A549 treated with Hydrocortisone at 1 μM for 4 hours (cell line): ENCODE data around the gene LYSET. TPM values are rescaled to one million over a fixed set of nuclear protein-coding genes. Genes with fewer than 3 reads are reported as not detected.

Experiments used
- total RNA-seq: library from RNA; stranded (reverse); fragments of 200-300 nt; extraction: Qiagen RNA extraction; gene quantifications from 5 replicates; pipeline ENCODE4 v1.2.3, GENCODE V29; 2022

LYSET gene, protein sequence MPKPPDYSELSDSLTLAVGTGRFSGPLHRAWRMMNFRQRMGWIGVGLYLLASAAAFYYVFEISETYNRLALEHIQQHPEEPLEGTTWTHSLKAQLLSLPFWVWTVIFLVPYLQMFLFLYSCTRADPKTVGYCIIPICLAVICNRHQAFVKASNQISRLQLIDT
- total RNA-seq, result 30.8 to 36.8 TPM (median 34.0 TPM) in 5 replicates

DNA sequence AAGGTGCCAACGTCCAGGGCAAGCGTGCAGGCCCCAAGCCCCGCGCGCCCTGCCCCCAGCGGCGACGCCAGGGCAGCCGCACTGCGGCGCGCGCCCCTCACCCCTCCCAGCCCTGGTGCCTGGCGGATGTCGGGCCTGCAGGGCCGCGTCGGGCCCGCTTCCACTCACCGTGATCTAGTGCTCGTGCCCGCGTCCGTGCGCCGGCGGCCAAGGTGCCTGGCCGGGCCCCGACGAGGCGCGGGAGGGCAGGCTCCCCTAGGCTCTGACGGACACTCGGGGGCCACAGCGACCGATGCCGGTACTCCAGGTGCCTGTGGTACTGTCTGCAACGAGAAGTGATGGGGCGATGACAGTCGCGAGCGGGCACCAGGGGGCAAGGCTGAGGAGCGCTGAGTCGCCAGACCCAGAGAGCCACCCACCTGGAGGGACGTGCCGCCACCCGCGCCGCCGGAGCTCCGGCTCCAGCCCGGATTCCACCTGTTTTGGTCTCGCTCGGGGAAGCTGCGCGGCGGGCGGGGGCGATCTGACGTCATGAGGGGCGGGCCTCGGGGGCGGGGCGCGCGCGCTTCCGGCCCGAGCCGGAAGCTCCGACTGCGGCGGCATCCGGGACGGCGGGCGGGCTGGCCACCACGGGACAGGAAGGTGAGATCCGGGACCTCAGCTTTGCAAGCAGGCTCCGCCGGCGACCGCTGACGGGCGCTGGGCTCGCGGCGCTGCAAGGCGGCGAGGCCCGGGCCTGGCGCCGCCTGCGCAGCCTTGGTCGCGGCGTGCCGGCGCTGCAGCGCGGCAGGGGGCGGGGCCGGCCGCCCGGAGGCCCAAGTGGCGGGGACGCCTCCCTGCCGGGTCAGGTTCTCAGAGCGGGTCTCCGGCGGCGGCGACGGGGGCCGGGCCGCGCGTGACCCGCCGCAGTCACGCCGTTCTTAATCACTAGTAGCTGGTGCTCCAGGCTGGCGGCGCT lies at the start of gene LYSET, which contains the start of gene MOAP1:
Gene LYSET (plus strand): TSS at position 927 of the 958 bp plus-strand sequence. CDS start 89 bp downstream, outside the sequence.
Gene MOAP1 (minus strand): TSS at position 507 of the 958 bp plus-strand sequence. CDS start 655 bp downstream, outside the sequence.

GRCh38 chr14:93206793-93207467 lies 21.8 kb downstream of the LYSET start, which contains the start of the genes GON7 and UBR7:
TSS of gene GON7 (minus strand) at chr14:93207065. CDS start at chr14:93207037, 28 bp downstream.
TSS of gene UBR7 (plus strand) at chr14:93207256. CDS start at chr14:93207292, 36 bp downstream.

Other genes starting within 250 kb of the LYSET start
- gene ITPK1, start 69.4 kb upstream of the LYSET start, total RNA-seq, result 55.9 to 68.6 TPM (median 60.3 TPM) in 5 replicates
- gene MOAP1, start 420 bp upstream of the LYSET start, total RNA-seq, result 11.5 to 15.5 TPM (median 13.8 TPM) in 5 replicates
- gene GON7, start 21.7 kb downstream of the LYSET start, total RNA-seq, result 14.1 to 16.7 TPM (median 14.7 TPM) in 5 replicates
- 22.4 to 33.7 TPM (median 24.8 TPM) in 5 replicates for gene UBR7, start 21.9 kb downstream of the LYSET start, total RNA-seq
- 10.3 to 13.5 TPM (median 11.6 TPM) in 5 replicates for gene BTBD7, start 147.7 kb downstream of the LYSET start, total RNA-seq
- gene COX8C, start 161.9 kb downstream of the LYSET start, total RNA-seq, result not detected in 5 replicates
- gene UNC79, start 245.6 kb downstream of the LYSET start, total RNA-seq, result 0.01 to 0.02 TPM (median 0.02 TPM) in 3 of 5 replicates, not detected in the others